ENCODE results near the gene ITGA6.

ITGA6 gene

GRCh38 chr2:172484253-172484652, 56.9 kb downstream of the ITGA6 start:
- H3K27ac ChIP-seq (ENCODE audit: extremely low read depth, low read depth, low read length): no peak overlapping the region
- TF ChIP-seq ZFP69B (tag by site-specific recombination; IDR thresholded peaks at IDR 0.05) (no peak), ZNF354C (tag by site-specific recombination; IDR thresholded peaks at IDR 0.05; ENCODE audit: borderline replicate concordance, low read depth) (no peak), SCRT2 (tag by site-specific recombination; IDR thresholded peaks at IDR 0.05) (no peak), ZBTB7A (tag by site-specific recombination; IDR thresholded peaks at IDR 0.05; ENCODE audit: low read depth) (no peak), ZNF501 (tag by site-specific recombination; IDR thresholded peaks at IDR 0.05) (no peak), ZBTB1 (tag by site-specific recombination; IDR thresholded peaks at IDR 0.05) (no peak), ZNF426 (tag by site-specific recombination; IDR thresholded peaks at IDR 0.05) (no peak), ZSCAN18 (tag by site-specific recombination; IDR thresholded peaks at IDR 0.05) (no peak), ZNF768 (tag by site-specific recombination; IDR thresholded peaks at IDR 0.05) (no peak)
- TF ChIP-seq, protein P1, sequence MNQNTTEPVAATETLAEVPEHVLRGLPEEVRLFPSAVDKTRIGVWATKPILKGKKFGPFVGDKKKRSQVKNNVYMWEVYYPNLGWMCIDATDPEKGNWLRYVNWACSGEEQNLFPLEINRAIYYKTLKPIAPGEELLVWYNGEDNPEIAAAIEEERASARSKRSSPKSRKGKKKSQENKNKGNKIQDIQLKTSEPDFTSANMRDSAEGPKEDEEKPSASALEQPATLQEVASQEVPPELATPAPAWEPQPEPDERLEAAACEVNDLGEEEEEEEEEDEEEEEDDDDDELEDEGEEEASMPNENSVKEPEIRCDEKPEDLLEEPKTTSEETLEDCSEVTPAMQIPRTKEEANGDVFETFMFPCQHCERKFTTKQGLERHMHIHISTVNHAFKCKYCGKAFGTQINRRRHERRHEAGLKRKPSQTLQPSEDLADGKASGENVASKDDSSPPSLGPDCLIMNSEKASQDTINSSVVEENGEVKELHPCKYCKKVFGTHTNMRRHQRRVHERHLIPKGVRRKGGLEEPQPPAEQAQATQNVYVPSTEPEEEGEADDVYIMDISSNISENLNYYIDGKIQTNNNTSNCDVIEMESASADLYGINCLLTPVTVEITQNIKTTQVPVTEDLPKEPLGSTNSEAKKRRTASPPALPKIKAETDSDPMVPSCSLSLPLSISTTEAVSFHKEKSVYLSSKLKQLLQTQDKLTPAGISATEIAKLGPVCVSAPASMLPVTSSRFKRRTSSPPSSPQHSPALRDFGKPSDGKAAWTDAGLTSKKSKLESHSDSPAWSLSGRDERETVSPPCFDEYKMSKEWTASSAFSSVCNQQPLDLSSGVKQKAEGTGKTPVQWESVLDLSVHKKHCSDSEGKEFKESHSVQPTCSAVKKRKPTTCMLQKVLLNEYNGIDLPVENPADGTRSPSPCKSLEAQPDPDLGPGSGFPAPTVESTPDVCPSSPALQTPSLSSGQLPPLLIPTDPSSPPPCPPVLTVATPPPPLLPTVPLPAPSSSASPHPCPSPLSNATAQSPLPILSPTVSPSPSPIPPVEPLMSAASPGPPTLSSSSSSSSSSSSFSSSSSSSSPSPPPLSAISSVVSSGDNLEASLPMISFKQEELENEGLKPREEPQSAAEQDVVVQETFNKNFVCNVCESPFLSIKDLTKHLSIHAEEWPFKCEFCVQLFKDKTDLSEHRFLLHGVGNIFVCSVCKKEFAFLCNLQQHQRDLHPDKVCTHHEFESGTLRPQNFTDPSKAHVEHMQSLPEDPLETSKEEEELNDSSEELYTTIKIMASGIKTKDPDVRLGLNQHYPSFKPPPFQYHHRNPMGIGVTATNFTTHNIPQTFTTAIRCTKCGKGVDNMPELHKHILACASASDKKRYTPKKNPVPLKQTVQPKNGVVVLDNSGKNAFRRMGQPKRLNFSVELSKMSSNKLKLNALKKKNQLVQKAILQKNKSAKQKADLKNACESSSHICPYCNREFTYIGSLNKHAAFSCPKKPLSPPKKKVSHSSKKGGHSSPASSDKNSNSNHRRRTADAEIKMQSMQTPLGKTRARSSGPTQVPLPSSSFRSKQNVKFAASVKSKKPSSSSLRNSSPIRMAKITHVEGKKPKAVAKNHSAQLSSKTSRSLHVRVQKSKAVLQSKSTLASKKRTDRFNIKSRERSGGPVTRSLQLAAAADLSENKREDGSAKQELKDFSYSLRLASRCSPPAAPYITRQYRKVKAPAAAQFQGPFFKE (tag by site-specific recombination; IDR thresholded peaks at IDR 0.05; ENCODE audit: borderline replicate concordance): no peak
- TF ChIP-seq, protein P2, sequence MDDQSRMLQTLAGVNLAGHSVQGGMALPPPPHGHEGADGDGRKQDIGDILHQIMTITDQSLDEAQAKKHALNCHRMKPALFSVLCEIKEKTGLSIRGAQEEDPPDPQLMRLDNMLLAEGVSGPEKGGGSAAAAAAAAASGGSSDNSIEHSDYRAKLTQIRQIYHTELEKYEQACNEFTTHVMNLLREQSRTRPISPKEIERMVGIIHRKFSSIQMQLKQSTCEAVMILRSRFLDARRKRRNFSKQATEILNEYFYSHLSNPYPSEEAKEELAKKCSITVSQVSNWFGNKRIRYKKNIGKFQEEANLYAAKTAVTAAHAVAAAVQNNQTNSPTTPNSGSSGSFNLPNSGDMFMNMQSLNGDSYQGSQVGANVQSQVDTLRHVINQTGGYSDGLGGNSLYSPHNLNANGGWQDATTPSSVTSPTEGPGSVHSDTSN (CRISPR knock-in tag; IDR thresholded peaks at IDR 0.05): no peak
- ChIA-PET CTCF (interaction anchor here (0.6 to 1.8 kb wide), 9 partner anchors 11 to 909 kb away, joined by 3 to 11 read pairs (median 3); no protein-coding TSS in a partner anchor), POLR2A (no interaction called here)
- peaks cover 5 to 39% of the 10 kb centered on the region in 2 experiments; a peak in 2 of 3 replicates for H3K36me3 ChIP-seq (ENCODE audit: control insufficient read depth in 2 of 2, insufficient read depth in 1 of 2, low read length in 2 of 2)
- no peak overlapping the region for H3K4me3 ChIP-seq (ENCODE audit: low read depth, low read length)
- no peaks in the 10 kb centered on the region for H3K9me3 ChIP-seq (ENCODE audit: control insufficient read depth, insufficient read depth, low read depth, low read length)
- no peaks in the 10 kb centered on the region for H3K4me1 ChIP-seq (ENCODE audit: control insufficient read depth, insufficient read depth, low read length)

GRCh38 chr2:172484706-172485105, 57.3 kb downstream of the ITGA6 start:
- Histone ChIP-seq H3K36me3 (ENCODE audit: control insufficient read depth in 2 of 2, insufficient read depth in 1 of 2, low read length in 2 of 2) (peaks cover 5 to 41% of the 10 kb centered on the region in 2 experiments; a peak in 2 of 3 replicates), H3K27ac (ENCODE audit: extremely low read depth, low read depth, low read length) (no peak overlapping the region), H3K9me3 (ENCODE audit: control insufficient read depth, insufficient read depth, low read depth, low read length) (no peaks in the 10 kb centered on the region), H3K4me1 (ENCODE audit: control insufficient read depth, insufficient read depth, low read length) (no peaks in the 10 kb centered on the region), H3K4me3 (ENCODE audit: low read depth, low read length) (no peak overlapping the region)
- no peak for TF ChIP-seq ZNF211 (tag by site-specific recombination; IDR thresholded peaks at IDR 0.05; ENCODE audit: low read depth)
- no peak for TF ChIP-seq ZNF560 (tag by site-specific recombination; IDR thresholded peaks at IDR 0.05; ENCODE audit: borderline replicate concordance)
- no peak for TF ChIP-seq AEBP2 (tag by site-specific recombination; IDR thresholded peaks at IDR 0.05; ENCODE audit: borderline replicate concordance)
- no peak for TF ChIP-seq ZNF701 (tag by site-specific recombination; IDR thresholded peaks at IDR 0.05)
- TF ChIP-seq ZNF48 (tag by site-specific recombination; IDR thresholded peaks at IDR 0.05): no peak
- TF ChIP-seq ZNF366 (tag by site-specific recombination; conservative IDR thresholded peaks at IDR 0.05): no peak
- TF ChIP-seq ZNF19 (tag by site-specific recombination; IDR thresholded peaks at IDR 0.05; ENCODE audit: low read depth): no peak
- ChIA-PET CTCF (interaction anchor here (0.6 to 1.8 kb wide), 10 partner anchors 12 to 910 kb away, joined by 3 to 11 read pairs (median 4); no protein-coding TSS in a partner anchor), POLR2A (no interaction called here)

All from HEK293 (cell line).